Measurements from ENCODE around the gene RUNX1. TPM values are rescaled to one million over a fixed set of nuclear protein-coding genes. Genes with fewer than 3 reads are reported as not detected.

The RUNX1 gene
- total and polyA plus RNA-seq, 4 experiments from 2014 or later, result 6.0 to 96.3 (median 56.4) TPM

DNA sequence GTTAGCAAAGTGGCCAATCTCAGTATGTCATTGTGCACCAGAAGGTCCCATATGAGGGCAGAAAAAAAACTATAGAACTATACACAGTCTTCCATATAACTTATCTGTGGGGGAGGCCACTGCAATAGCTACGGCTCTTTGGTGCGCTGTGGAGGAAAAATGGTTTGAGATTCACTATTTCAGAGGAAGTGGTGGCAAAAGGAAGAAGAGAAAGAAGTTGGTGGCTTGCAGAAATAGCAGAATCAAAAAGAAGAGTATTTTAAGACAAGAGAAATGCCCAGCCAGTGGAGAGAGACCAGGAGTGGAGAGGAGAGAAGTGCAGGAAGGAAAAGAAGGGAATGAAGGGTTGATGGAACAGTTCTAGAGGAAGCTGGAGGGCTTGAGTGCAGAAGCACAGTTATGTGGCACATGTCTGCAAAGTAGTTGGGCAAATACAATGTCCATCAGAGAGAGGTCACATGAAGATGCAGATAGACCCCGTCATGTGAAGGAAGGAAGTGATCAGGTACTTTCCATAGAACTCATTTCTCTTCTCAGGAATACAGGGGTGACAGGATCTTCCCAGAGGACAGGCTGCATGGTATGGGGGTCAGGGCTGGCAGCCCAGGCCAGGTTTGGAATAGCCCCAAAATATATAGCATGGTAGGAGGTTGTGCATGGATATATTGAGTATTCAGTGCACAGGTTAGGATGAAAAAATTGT lies 64.6 kb downstream of the RUNX1 start:
- Histone ChIP-seq H3K36me3 (ENCODE audit: insufficient read depth, low read length) (no peaks in the 10 kb centered on the region), H3K27ac (ENCODE audit: low read depth, low read length) (peak overlapping the region; percentile 34), H3K27me3 (ENCODE audit: insufficient read depth, low read length) (no peaks in the 10 kb centered on the region), H3K9me3 (ENCODE audit: control insufficient read depth in 1 of 2, low read length in 2 of 2) (no peaks in the 10 kb centered on the region), H3K4me3 (ENCODE audit: low read length in 2 of 2) (peak overlapping the region; percentile 14 to 23), H3K4me1 (ENCODE audit: insufficient read depth, low read length) (peaks cover 99% of the 10 kb centered on the region)
- no peaks in the 10 kb centered on the region for H3K27me3 Mint-ChIP-seq
- H3K27ac Mint-ChIP-seq, result peak overlapping the region; percentile 26 to 90 (median 72)
- H3K4me1 Mint-ChIP-seq, result peaks cover 54 to 89% (median 80%) of the 10 kb centered on the region in 4 donors
- H3K4me3 Mint-ChIP-seq, result peak overlapping the region; percentile 34 to 84 (median 74)
- no peaks in the 10 kb centered on the region for H3K9me3 Mint-ChIP-seq
- CTCF ChIA-PET (ENCODE audit: partially characterized antibody), result interaction anchor here (1.2 to 3.0 kb wide), 8 partner anchors 11 to 95 kb away, joined by 3 to 17 read pairs (median 5); no protein-coding TSS in a partner anchor
- H3K36me3 Mint-ChIP-seq, result peaks cover 16 to 26% of the 10 kb centered on the region in 2 donors
- POLR2A ChIA-PET (ENCODE audit: partially characterized antibody), result interaction anchor here (0.7 to 5.6 kb wide), 13 partner anchors 11 to 95 kb away, joined by 3 to 51 read pairs (median 5); partner anchors contain the start of gene RUNX1
- intact Hi-C loops (cut with micrococcal nuclease), result loop anchor here (10.0 kb wide), 1 partner anchor 240 kb away; no protein-coding TSS in a partner anchor
- no peak for DNase-seq

DNA sequence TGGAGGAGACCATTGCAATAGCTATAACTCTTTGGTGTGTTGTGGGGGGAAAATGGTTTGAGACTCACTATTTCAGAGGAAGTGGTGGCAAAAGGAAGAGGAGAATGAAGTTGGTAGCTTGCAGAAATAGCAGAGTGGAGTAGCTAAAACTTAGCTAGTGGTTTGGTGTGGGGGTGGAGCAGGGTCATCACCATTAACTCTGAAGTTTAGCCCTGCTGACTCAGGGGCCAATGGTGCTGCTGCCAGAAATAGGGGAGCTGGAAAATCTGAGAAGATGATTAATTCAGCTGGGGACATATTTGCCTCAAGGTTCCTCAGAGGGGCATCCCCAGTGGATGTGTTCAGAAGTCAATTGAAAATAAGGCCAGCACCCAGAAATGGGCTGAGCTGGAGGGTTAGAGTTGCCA lies 65.4 kb downstream of the RUNX1 start:
- peak overlapping the region; percentile 34 for H3K27ac ChIP-seq (ENCODE audit: low read depth, low read length)
- H3K4me1 Mint-ChIP-seq, result peaks cover 62 to 89% (median 78%) of the 10 kb centered on the region in 4 donors
- H3K27ac Mint-ChIP-seq, result peak overlapping the region; percentile 26 to 90 (median 72)
- no peaks in the 10 kb centered on the region for H3K36me3 ChIP-seq (ENCODE audit: insufficient read depth, low read length)
- peaks cover 16 to 30% of the 10 kb centered on the region in 2 donors for H3K36me3 Mint-ChIP-seq
- no peaks in the 10 kb centered on the region for H3K9me3 Mint-ChIP-seq
- H3K27me3 Mint-ChIP-seq, result no peaks in the 10 kb centered on the region
- H3K4me1 ChIP-seq (ENCODE audit: insufficient read depth, low read length), result peaks cover 97% of the 10 kb centered on the region
- peak overlapping the region; percentile 14 to 23 for H3K4me3 ChIP-seq (ENCODE audit: low read length in 2 of 2)
- CTCF ChIA-PET (ENCODE audit: partially characterized antibody), result interaction anchor here (0.8 to 3.0 kb wide), 11 partner anchors 10 to 94 kb away, joined by 3 to 17 read pairs (median 5); no protein-coding TSS in a partner anchor
- peak in 4 of 5 donors; percentile 26 to 81 (median 30) for DNase-seq
- intact Hi-C loops (cut with micrococcal nuclease), result loop anchor here (1.0 to 10.0 kb wide), 4 partner anchors 9 to 241 kb away; partner anchors contain the start of gene RUNX1
- POLR2A ChIA-PET (ENCODE audit: partially characterized antibody), result interaction anchor here (0.7 to 5.6 kb wide), 19 partner anchors 10 to 244 kb away, joined by 3 to 51 read pairs (median 5); partner anchors contain the start of gene RUNX1
- peak overlapping the region; percentile 64 to 84 (median 74) for H3K4me3 Mint-ChIP-seq
- no peaks in the 10 kb centered on the region for H3K27me3 ChIP-seq (ENCODE audit: insufficient read depth, low read length)
- H3K9me3 ChIP-seq (ENCODE audit: control insufficient read depth in 1 of 2, low read length in 2 of 2), result no peaks in the 10 kb centered on the region

- peak overlapping the region; percentile 20 to 83 (median 73) for H3K27ac Mint-ChIP-seq
Observed at GRCh38 chr21:34981791-34982190, 67.3 kb downstream of the RUNX1 start.

DNA sequence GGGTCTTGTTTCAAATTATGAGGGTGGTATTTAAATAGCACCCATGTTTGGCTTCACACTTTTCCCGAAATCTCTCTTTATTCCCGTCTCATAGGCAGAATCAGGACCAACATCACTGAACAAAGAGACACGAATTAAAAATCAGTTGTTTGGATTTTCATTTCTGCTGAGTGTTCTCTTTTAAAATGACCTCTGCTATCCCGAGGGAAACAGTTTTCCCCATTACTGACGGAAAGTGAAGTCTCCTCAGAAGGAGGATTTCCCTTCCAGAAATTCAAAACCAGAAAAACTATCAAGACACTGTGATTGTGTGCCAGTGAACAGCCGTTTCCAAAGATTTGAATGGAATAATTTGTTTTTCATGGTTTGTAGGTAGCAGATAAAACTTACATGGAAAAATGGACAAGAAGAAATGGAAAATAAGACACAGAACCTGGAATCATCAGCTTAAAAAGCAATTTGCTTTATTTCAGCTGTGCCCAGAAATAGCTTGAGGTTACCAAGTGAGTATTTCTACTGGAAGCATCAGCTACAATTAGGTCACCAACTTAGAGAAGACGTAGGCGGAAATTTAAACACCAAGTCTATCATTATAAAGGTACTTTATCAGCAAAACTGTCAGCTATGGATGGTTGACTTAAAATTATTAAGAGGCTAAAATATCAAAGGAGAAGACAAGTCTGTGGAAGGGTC lies 68.5 kb downstream of the RUNX1 start:
- Mint-ChIP-seq H3K4me1 (peaks cover 66 to 87% (median 75%) of the 10 kb centered on the region in 4 donors), H3K27ac (peak overlapping the region in 2 of 7 donors; percentile 60 to 73), H3K36me3 (peaks cover 28 to 30% of the 10 kb centered on the region in 2 donors), H3K4me3 (peak overlapping the region in 2 of 8 donors; percentile 35 to 36), H3K9me3 (no peaks in the 10 kb centered on the region), H3K27me3 (no peaks in the 10 kb centered on the region)
- no peak for DNase-seq
- H3K4me1 ChIP-seq (ENCODE audit: insufficient read depth, low read length), result peaks cover 81% of the 10 kb centered on the region
- intact Hi-C loops (cut with micrococcal nuclease), result loop anchor here (10.0 kb wide), 1 partner anchor 244 kb away; no protein-coding TSS in a partner anchor
- H3K4me3 ChIP-seq (ENCODE audit: low read length in 2 of 2), result no peak overlapping the region
- H3K27ac ChIP-seq (ENCODE audit: low read depth, low read length), result no peak overlapping the region
- POLR2A ChIA-PET (ENCODE audit: partially characterized antibody), result interaction anchor here (1.9 to 5.6 kb wide), 3 partner anchors 46 to 91 kb away, joined by 6 to 51 read pairs (median 25); partner anchors contain the start of gene RUNX1
- H3K36me3 ChIP-seq (ENCODE audit: insufficient read depth, low read length), result no peaks in the 10 kb centered on the region
- no peaks in the 10 kb centered on the region for H3K9me3 ChIP-seq (ENCODE audit: control insufficient read depth in 1 of 2, low read length in 2 of 2)
- no peaks in the 10 kb centered on the region for H3K27me3 ChIP-seq (ENCODE audit: insufficient read depth, low read length)
- CTCF ChIA-PET (ENCODE audit: partially characterized antibody), result interaction anchor here (0.6 to 1.3 kb wide), 2 partner anchors 9 to 1211 kb away, joined by 3 read pairs; no protein-coding TSS in a partner anchor

More at GRCh38 chr21:34981791-34982190, 67.3 kb downstream of the RUNX1 start:
- no peaks in the 10 kb centered on the region for H3K9me3 Mint-ChIP-seq
- no peak for DNase-seq
- Histone ChIP-seq H3K9me3 (ENCODE audit: control insufficient read depth in 1 of 2, low read length in 2 of 2) (no peaks in the 10 kb centered on the region), H3K4me1 (ENCODE audit: insufficient read depth, low read length) (peaks cover 81% of the 10 kb centered on the region), H3K36me3 (ENCODE audit: insufficient read depth, low read length) (no peaks in the 10 kb centered on the region), H3K27ac (ENCODE audit: low read depth, low read length) (no peak overlapping the region), H3K4me3 (ENCODE audit: low read length in 2 of 2) (no peak overlapping the region), H3K27me3 (ENCODE audit: insufficient read depth, low read length) (no peaks in the 10 kb centered on the region)
- H3K36me3 Mint-ChIP-seq, result peaks cover 23 to 26% of the 10 kb centered on the region in 2 donors
- POLR2A ChIA-PET (ENCODE audit: partially characterized antibody), result interaction anchor here (1.3 to 5.6 kb wide), 6 partner anchors 18 to 93 kb away, joined by 3 to 51 read pairs (median 6); partner anchors contain the start of gene RUNX1
- CTCF ChIA-PET (ENCODE audit: partially characterized antibody), result interaction anchor here (0.6 to 2.6 kb wide), 3 partner anchors 8 to 65 kb away, joined by 5 to 16 read pairs (median 6); no protein-coding TSS in a partner anchor
- H3K27me3 Mint-ChIP-seq, result no peaks in the 10 kb centered on the region
- H3K4me1 Mint-ChIP-seq, result peaks cover 66 to 82% (median 72%) of the 10 kb centered on the region in 4 donors
- intact Hi-C loops (cut with micrococcal nuclease), result loop anchor here (2.0 to 10.0 kb wide), 2 partner anchors 67 to 243 kb away; partner anchors contain the start of gene RUNX1
- peak overlapping the region in 1 of 8 donors; percentile 22 for H3K4me3 Mint-ChIP-seq

GRCh38 chr21:34979383-34979782 lies 69.7 kb downstream of the RUNX1 start:
- no peaks in the 10 kb centered on the region for H3K27me3 Mint-ChIP-seq
- intact Hi-C loops (cut with micrococcal nuclease), result no loop called here
- H3K27ac ChIP-seq (ENCODE audit: low read depth, low read length), result no peak overlapping the region
- peaks cover 25 to 30% of the 10 kb centered on the region in 2 donors for H3K36me3 Mint-ChIP-seq
- H3K36me3 ChIP-seq (ENCODE audit: insufficient read depth, low read length), result no peaks in the 10 kb centered on the region
- POLR2A ChIA-PET (ENCODE audit: partially characterized antibody), result no interaction called here
- H3K4me1 Mint-ChIP-seq, result peaks cover 66 to 87% (median 76%) of the 10 kb centered on the region in 4 donors
- DNase-seq, result no peak
- no peak overlapping the region for H3K4me3 ChIP-seq (ENCODE audit: low read length in 2 of 2)
- H3K9me3 Mint-ChIP-seq, result no peaks in the 10 kb centered on the region
- H3K4me3 Mint-ChIP-seq, result no peak overlapping the region
- peak overlapping the region in 3 of 7 donors; percentile 11 to 75 (median 73) for H3K27ac Mint-ChIP-seq
- CTCF ChIA-PET (ENCODE audit: partially characterized antibody), result interaction anchor here (1.2 kb wide), 1 partner anchor 24 kb away, joined by 3 read pairs; no protein-coding TSS in a partner anchor
- H3K9me3 ChIP-seq (ENCODE audit: control insufficient read depth in 1 of 2, low read length in 2 of 2), result no peaks in the 10 kb centered on the region
- peaks cover 81% of the 10 kb centered on the region for H3K4me1 ChIP-seq (ENCODE audit: insufficient read depth, low read length)
- no peaks in the 10 kb centered on the region for H3K27me3 ChIP-seq (ENCODE audit: insufficient read depth, low read length)

DNA sequence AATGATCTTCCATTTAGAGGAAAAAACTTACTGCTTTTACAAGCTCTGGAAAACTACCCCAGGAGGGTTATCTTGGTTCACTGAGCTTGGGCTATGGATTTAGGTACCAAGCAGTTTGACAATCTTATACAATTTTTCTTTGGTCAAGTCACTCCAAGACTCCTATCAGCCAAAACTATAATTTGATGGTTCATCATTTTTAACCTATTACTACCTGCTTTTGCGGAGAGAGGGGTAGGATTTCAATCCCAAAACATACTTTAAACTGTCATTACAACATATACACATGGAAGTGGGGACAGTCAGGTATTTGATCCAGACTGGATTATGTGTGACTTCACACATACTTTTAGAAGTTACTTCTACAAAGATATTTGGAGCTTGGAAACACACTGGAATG lies 71.8 kb downstream of the RUNX1 start:
- no peaks in the 10 kb centered on the region for H3K9me3 Mint-ChIP-seq
- no peaks in the 10 kb centered on the region for H3K36me3 ChIP-seq (ENCODE audit: insufficient read depth, low read length)
- intact Hi-C loops (cut with micrococcal nuclease), result no loop called here
- no peak overlapping the region for H3K4me3 ChIP-seq (ENCODE audit: low read length in 2 of 2)
- H3K4me1 Mint-ChIP-seq, result peaks cover 67 to 88% (median 77%) of the 10 kb centered on the region in 4 donors
- peaks cover 81% of the 10 kb centered on the region for H3K4me1 ChIP-seq (ENCODE audit: insufficient read depth, low read length)
- peaks cover 22 to 23% of the 10 kb centered on the region in 2 donors for H3K36me3 Mint-ChIP-seq
- no peaks in the 10 kb centered on the region for H3K27me3 Mint-ChIP-seq
- ChIA-PET POLR2A (ENCODE audit: partially characterized antibody) (interaction anchor here (0.6 to 4.9 kb wide), 4 partner anchors 9 to 154 kb away, joined by 3 to 43 read pairs (median 6); no protein-coding TSS in a partner anchor), CTCF (ENCODE audit: partially characterized antibody) (interaction anchor here (0.7 kb wide), 1 partner anchor 48 kb away, joined by 3 read pairs; no protein-coding TSS in a partner anchor)
- H3K27ac Mint-ChIP-seq, result peak overlapping the region in 1 of 7 donors; percentile 22
- H3K4me3 Mint-ChIP-seq, result no peak overlapping the region
- H3K27ac ChIP-seq (ENCODE audit: low read depth, low read length), result no peak overlapping the region
- DNase-seq, result no peak
- H3K9me3 ChIP-seq (ENCODE audit: control insufficient read depth in 1 of 2, low read length in 2 of 2), result no peaks in the 10 kb centered on the region
- no peaks in the 10 kb centered on the region for H3K27me3 ChIP-seq (ENCODE audit: insufficient read depth, low read length)
